ENCODE data around the gene DRC7.
"Not testable (repeated sequence)": the region's sequence is repeated elsewhere in the genome, so short reads cannot be mapped to it uniquely, and the experiment has no call there.

DRC7 gene

DNA sequence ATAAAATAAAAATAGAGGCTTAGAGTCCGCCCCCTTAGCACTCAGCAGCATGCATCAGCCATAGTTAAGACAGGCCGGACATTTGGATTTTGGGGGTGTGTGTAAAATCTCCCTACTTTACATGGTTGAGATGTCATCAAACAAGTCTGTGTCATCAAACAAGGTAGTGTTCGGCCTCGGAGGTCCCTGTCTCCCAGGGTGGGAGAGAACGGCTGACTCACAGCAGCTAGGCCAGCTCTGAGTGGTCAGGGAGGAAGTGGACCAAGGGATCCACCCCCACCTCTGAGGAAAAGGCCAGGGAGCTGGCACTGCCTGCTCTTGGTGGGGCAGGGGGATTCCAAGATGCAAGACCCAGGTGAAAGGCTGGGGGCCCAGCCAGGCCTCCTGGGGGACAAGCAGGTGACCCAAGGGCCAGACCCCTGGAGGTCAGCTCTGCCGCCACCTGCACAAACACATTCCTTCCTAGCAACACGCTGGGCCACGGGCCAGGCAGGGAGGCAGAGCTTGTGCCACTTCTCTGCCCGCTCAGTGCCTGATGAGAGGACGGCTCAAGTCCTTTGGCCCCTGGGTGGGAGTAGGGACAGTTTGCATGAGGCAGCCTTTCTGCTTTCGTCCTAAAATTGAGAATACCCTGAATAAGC lies 79.2 kb downstream of the DRC7 start:
- DNase-seq (ENCODE audit: low read depth in 2 of 2), result peak in 1 of 2 donors; percentile 19
- TF ChIP-seq, protein P1, sequence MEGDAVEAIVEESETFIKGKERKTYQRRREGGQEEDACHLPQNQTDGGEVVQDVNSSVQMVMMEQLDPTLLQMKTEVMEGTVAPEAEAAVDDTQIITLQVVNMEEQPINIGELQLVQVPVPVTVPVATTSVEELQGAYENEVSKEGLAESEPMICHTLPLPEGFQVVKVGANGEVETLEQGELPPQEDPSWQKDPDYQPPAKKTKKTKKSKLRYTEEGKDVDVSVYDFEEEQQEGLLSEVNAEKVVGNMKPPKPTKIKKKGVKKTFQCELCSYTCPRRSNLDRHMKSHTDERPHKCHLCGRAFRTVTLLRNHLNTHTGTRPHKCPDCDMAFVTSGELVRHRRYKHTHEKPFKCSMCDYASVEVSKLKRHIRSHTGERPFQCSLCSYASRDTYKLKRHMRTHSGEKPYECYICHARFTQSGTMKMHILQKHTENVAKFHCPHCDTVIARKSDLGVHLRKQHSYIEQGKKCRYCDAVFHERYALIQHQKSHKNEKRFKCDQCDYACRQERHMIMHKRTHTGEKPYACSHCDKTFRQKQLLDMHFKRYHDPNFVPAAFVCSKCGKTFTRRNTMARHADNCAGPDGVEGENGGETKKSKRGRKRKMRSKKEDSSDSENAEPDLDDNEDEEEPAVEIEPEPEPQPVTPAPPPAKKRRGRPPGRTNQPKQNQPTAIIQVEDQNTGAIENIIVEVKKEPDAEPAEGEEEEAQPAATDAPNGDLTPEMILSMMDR (IDR thresholded peaks at IDR 0.05; ENCODE audit: low read depth, low read length), result no peak
- H3K4me3 ChIP-seq (replicated peaks in 1 of 2; ENCODE audit: low read depth in 2 of 2, low read length in 2 of 2), result no peak overlapping the region

DNA sequence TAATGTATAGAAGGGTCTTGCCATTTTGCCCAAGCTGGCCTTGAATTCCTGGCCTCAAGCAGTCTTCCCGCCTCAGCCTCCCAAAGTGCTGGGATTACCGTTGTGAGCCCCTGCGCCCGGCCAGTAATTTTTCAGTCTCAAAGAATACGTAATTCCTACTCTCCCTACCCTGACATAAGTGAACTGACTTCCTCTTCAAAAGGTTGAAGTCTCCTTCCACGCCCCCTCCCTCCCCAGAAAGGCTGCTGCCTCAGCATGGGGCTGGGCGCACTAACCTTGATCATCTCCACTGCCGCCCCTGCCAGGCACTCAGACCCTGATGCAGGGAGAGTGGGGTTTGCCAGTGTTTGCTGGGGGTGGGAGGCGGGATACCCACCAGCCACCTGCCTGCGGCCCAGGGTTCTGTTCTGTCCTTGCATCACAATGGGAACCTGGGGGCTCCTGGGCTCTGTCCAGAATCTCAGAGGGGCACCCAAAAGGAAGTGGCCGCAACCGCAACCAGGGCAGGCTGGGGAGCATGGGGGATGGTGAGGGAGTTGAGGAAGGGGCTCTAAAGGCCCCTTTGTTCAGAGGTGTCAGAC lies 80.2 kb downstream of the DRC7 start:
- TF ChIP-seq, protein P1 (IDR thresholded peaks at IDR 0.05; ENCODE audit: low read depth, low read length), result no peak
- H3K4me3 ChIP-seq (replicated peaks in 1 of 2; ENCODE audit: low read depth in 2 of 2, low read length in 2 of 2), result no peak overlapping the region

DNA sequence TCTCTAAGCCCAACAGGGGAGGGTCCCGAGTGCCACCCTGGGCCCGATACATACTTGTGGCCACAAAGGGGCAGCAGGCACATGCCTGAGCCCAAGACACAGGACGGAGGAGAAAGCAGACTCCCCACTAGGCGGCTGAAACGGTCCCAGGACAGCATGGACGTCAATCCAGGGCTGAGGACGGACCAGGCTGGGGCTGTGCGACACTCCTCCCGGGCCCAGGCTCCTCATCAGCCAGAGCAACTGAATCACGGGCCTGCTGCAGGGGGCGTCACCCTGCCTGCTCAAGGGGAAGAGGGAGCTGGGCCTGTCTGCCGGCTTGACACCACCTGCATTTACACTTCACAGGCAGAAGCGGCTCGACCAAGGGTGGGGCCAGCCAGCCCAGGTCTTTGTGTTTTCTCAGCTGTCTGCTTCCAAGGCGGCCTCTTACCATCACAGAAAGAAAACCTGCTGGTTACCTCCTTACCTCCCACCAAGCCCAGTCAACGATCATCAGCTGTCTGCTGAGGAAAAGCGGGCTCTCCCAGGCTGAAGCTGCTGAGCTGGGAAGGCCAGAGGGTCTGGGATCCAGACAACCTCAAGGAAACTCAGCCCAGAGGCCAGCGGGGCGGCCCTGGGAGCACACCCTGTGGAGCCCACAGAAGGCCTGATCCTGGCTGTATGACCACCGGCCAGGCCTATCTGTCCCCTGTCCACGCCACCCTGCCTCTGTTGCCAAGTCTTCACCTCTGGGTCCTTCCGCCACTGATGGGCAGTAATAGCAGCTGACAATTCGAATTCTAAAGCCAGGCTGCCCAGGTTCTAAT lies 81.3 kb downstream of the DRC7 start:
- TF ChIP-seq, protein P1 (IDR thresholded peaks at IDR 0.05; ENCODE audit: low read depth, low read length), result no peak
- peak in 1 of 2 donors; percentile 29 for DNase-seq (ENCODE audit: low read depth in 2 of 2)

More for the DNA sequence above, 80.2 kb downstream of the DRC7 start:
- no peak for DNase-seq (ENCODE audit: low read depth in 2 of 2)

DNA sequence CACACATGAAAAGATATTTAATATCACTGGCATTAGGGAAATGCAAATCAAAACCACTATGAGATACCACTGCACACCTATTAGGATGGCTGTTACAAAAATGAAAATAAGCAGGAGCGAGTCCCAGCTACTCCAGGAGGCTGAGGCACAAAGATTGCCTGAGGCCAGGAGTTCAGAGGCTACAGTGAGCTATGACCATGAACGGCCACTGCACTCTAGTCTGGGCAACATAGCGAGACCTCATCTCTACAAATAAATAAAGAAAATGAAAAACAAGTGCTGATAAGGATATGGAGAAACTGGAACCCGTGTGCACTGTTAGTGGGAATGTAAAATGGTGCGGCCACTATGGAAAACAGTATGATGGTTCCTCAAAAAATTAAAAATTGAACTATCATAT lies 84.1 kb downstream of the DRC7 start:
- TF ChIP-seq, protein P1 (IDR thresholded peaks at IDR 0.05; ENCODE audit: low read depth, low read length), result no peak
- no peak overlapping the region for H3K4me3 ChIP-seq (replicated peaks in 1 of 2; ENCODE audit: low read depth in 2 of 2, low read length in 2 of 2)
- DNase-seq (ENCODE audit: low read depth in 2 of 2), result no peak

More for the DNA sequence above, 81.3 kb downstream of the DRC7 start:
- H3K4me3 ChIP-seq (replicated peaks in 1 of 2; ENCODE audit: low read depth in 2 of 2, low read length in 2 of 2), result no peak overlapping the region

DNA sequence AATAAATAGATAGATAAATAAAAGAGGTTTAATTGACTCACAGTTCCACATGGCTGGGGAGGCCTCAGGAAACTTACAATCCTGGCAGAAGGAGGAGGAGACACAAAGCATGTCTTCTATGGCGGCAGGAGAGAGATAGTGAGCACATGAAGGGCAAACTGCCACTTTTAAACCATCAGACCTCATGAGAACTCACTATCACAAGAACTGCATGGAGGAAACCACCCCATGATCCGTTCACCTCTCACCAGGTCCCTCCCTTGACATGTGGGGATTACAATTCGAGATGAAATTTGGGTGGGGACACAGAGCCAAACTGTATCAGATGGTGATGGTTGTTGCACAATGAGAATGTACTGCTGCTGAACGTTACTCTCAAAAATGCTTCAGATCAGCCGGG lies 85.2 kb downstream of the DRC7 start:
- H3K4me3 ChIP-seq (replicated peaks in 1 of 2; ENCODE audit: low read depth in 2 of 2, low read length in 2 of 2); DNase-seq (ENCODE audit: low read depth in 2 of 2): not testable (repeated sequence)

DNA sequence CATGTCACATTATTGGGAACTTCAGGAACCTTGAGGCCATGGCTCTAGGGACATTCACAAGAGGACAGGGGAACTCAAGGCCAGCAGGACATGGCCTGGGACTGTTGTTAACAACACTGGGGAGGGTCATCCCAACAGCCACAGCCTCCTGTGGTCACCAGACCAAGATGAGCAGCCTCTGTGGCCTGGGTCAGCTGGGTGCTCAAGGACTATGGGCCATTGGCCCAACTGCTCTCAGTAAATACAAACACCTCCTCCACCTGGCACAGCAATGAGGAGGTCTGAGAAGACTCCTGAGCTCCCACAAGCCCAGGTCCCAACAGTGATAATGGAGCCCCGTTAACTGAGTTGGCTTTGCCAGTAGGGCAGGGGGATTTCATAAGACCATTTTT lies 86.7 kb downstream of the DRC7 start:
- TF ChIP-seq, protein P1 (IDR thresholded peaks at IDR 0.05; ENCODE audit: low read depth, low read length), result no peak
- no peak overlapping the region for H3K4me3 ChIP-seq (replicated peaks in 1 of 2; ENCODE audit: low read depth in 2 of 2, low read length in 2 of 2)
- DNase-seq (ENCODE audit: low read depth in 2 of 2), result no peak
